GM12878 (cell line): Measurements from ENCODE around the gene PROKR1. TPM values are rescaled to one million over a fixed set of nuclear protein-coding genes. Genes with fewer than 3 reads are reported as not detected.
A peak's percentile ranks its signal among the peaks of the same experiment; 100 is the strongest.

Source experiments
- ATAC-seq: fragments of 200-7000 bp; cut with Tn5 transposase; 3 replicates; pipeline ENCODE4 v1.9.1; 2020; ENCODE audit warnings: mild to moderate bottlenecking, moderate library complexity
- BruUV-seq: library from RNA; stranded (reverse); fragments of 400-500 nt; replicated peaks from 2 replicates; lab custom pipeline; 2021; lab: Mats Ljungman, UMichigan
- CTCF ChIA-PET: fragments of 300-600 bp; sonication (Branson Sonifier 250); formaldehyde crosslinking; extraction: SDS; loops from one replicate; lab custom pipeline; 2021; ENCODE audit warnings: inconsistent platforms; lab: Yijun Ruan, JAX
- POLR2A ChIA-PET: fragments of 350-600 bp; formaldehyde crosslinking; extraction: SDS; loops from one replicate; lab custom pipeline; 2021; ENCODE audit warnings: inconsistent platforms; lab: Charles Lee
- RAD21 ChIA-PET: fragments of 300-600 bp; sonication (Branson Sonifier 250); formaldehyde crosslinking; loops from one replicate; lab custom pipeline; 2023; ENCODE audit warnings: antibody characterized with exemption; ENCODE audit not compliant: unreplicated experiment; lab: Charles Lee
- SMC1A ChIA-PET: fragments of 300-600 bp; sonication (Branson Sonifier 250); formaldehyde crosslinking; loops from one replicate; lab custom pipeline; 2023; ENCODE audit not compliant: unreplicated experiment, uncharacterized antibody; lab: Charles Lee
- DNase-seq: peaks from one replicate; pipeline ENCODE4 v3.0.0-alpha.2; 2011; ENCODE audit warnings: low read depth, low spot score
- FAIRE-seq: peaks from 3 replicates; lab custom pipeline; 2011; peaks lifted over from hg19 to GRCh38; lab: Jason Lieb, UNC
- H2AFZ ChIP-seq: 2 replicates; pipeline ENCODE4 v1.6.0; 2011; ENCODE audit warnings: low read depth, low read length, control low read depth; ENCODE audit not compliant: control insufficient read depth
- H3K27ac ChIP-seq: 2 replicates; pipeline ENCODE4 v1.5.1; 2011; ENCODE audit warnings: control low read depth; ENCODE audit not compliant: control insufficient read depth, insufficient read depth
- H3K27me3 ChIP-seq, 2 experiments: replicated peaks in 1 of 2; 2 replicates each; pipeline versions ENCODE4 v1.6.0 to v1.6.1; 2011; ENCODE audit warnings: low read length in 1 of 2; ENCODE audit not compliant: control insufficient read depth in 2 of 2, insufficient read depth in 2 of 2
- H3K36me3 ChIP-seq, 2 experiments: 2 replicates each; pipeline ENCODE4 v1.5.1; 2011; ENCODE audit warnings: low read length in 1 of 2; ENCODE audit not compliant: control insufficient read depth in 2 of 2, insufficient read depth in 2 of 2
- H3K4me1 ChIP-seq: 2 replicates; pipeline ENCODE4 v1.6.1; 2011; ENCODE audit warnings: mild to moderate bottlenecking, low read length, moderate library complexity, mixed read lengths; ENCODE audit not compliant: control insufficient read depth, insufficient read depth
- H3K4me2 ChIP-seq: 2 replicates; pipeline ENCODE4 v1.6.0; 2011; ENCODE audit warnings: control low read depth; ENCODE audit not compliant: control insufficient read depth, insufficient read depth
- H3K4me3 ChIP-seq: fragments of 200-600 bp; sonication (generic); 2 replicates; pipeline ENCODE4 v1.5.1; 2016
- H3K79me2 ChIP-seq: 2 replicates; pipeline ENCODE4 v1.6.0; 2011; ENCODE audit warnings: low read length; ENCODE audit not compliant: control insufficient read depth, insufficient read depth
- H3K9ac ChIP-seq: 2 replicates; pipeline ENCODE4 v1.8.0; 2011; ENCODE audit warnings: low read length, control low read depth, mixed read lengths; ENCODE audit not compliant: control insufficient read depth, insufficient read depth
- H3K9me3 ChIP-seq: replicated peaks from 3 replicates; pipeline ENCODE4 v1.5.1; 2011; ENCODE audit warnings: mild to moderate bottlenecking, low read length; ENCODE audit not compliant: control insufficient read depth, insufficient read depth
- H4K20me1 ChIP-seq: 2 replicates; pipeline ENCODE4 v1.6.0; 2011; ENCODE audit not compliant: control insufficient read depth, insufficient read depth
- BMI1 ChIP-seq: fragments of 450-650 bp; IDR thresholded peaks from 2 replicates; pipeline ENCODE4 v1.6.1; 2016; ENCODE audit warnings: mild to moderate bottlenecking, moderate library complexity, borderline replicate concordance
- DPF2 ChIP-seq: fragments of 450-650 bp; IDR thresholded peaks from 2 replicates; pipeline ENCODE4 v1.6.1; 2017; ENCODE audit warnings: mild to moderate bottlenecking
- KDM1A ChIP-seq: fragments of 200-600 bp; sonication (generic); IDR thresholded peaks from 2 replicates; pipeline ENCODE4 v1.6.1; 2016; ENCODE audit warnings: borderline replicate concordance
- RELB ChIP-seq: fragments of 450-650 bp; IDR thresholded peaks from 2 replicates; pipeline ENCODE4 v1.6.1; 2017; ENCODE audit warnings: low read depth, mild to moderate bottlenecking, moderate library complexity
- SMAD1 ChIP-seq: fragments of 450-650 bp; IDR thresholded peaks from 2 replicates; pipeline ENCODE4 v1.6.1; 2018; ENCODE audit warnings: mild to moderate bottlenecking, low read depth; ENCODE audit not compliant: partially characterized antibody
- SMARCA5 ChIP-seq: fragments of 450-650 bp; IDR thresholded peaks from 2 replicates; pipeline ENCODE4 v1.6.1; 2017; ENCODE audit warnings: mild to moderate bottlenecking
- TARDBP ChIP-seq: IDR thresholded peaks from 2 replicates; pipeline ENCODE4 v1.6.1; 2016; ENCODE audit warnings: borderline replicate concordance
- USF2 ChIP-seq: IDR thresholded peaks from 2 replicates; pipeline ENCODE4 v1.6.1; 2011; ENCODE audit warnings: low read depth, low read length, improper control_type of control experiment, borderline replicate concordance
- ZNF207 ChIP-seq: fragments of 450-650 bp; IDR thresholded peaks from 2 replicates; pipeline ENCODE4 v1.6.1; 2014; ENCODE audit warnings: antibody characterized with exemption, mild to moderate bottlenecking, borderline replicate concordance
- ZNF217 ChIP-seq: fragments of 450-650 bp; IDR thresholded peaks from 2 replicates; pipeline ENCODE4 v1.6.1; 2017; ENCODE audit warnings: antibody characterized with exemption, mild to moderate bottlenecking
- ZNF274 ChIP-seq: IDR thresholded peaks from one replicate; pipeline ENCODE4 v1.8.0; 2011; ENCODE audit not compliant: insufficient read length, insufficient read depth
- ZNF384 ChIP-seq: IDR thresholded peaks from 2 replicates; pipeline ENCODE4 v1.6.1; 2012; ENCODE audit warnings: low read depth, mild to moderate bottlenecking, low read length, improper control_type of control experiment, borderline replicate concordance
- ZZZ3 ChIP-seq: IDR thresholded peaks from 2 replicates; pipeline ENCODE4 v1.6.1; 2011; ENCODE audit warnings: low read depth; ENCODE audit not compliant: control insufficient read depth, insufficient read length
- WGBS: methylation state at CpG from one replicate; pipeline ENCODE4 v1.1.6; 2016; ENCODE audit warnings: low lambda C conversion rate; ENCODE audit not compliant: insufficient replicate concordance, insufficient coverage; ENCODE audit errors: missing lambda C conversion rate; 5-methylcytosine and 5-hydroxymethylcytosine counted together
- in situ Hi-C: fragments of 300-500 bp; cut with MboI; formaldehyde crosslinking; loops from 9 replicates; pipeline ENCODE4 v1.14.3; 2018; ENCODE audit warnings: mixed read lengths
- intact Hi-C: fragments of 100-400 bp; cut with micrococcal nuclease; formaldehyde crosslinking; loops from one replicate; pipeline ENCODE4 v1.14.2; 2022; ENCODE audit not compliant: unreplicated experiment
- polyA plus RNA-seq, 11 experiments: library from polyadenylated mRNA; depleted of rRNA in 4 of 11; unstranded in 6 of 11; stranded (reverse) in 5 of 11; fragments of >200 nt; fragmentation: Nextera tagmentation in 4 of 11; fragmentation: Illumina TruSeq in 1 of 11; extraction: Ambion mirVana in 4 of 11; extraction: Trizol in 1 of 11; gene quantifications; 1 replicate in 1 of 11; 2 replicates in 10 of 11; pipeline versions ENCODE4 v1.2.1 to v1.2.3, GENCODE V29; 2011 to 2016; ENCODE audit warnings: inconsistent platforms in 2 of 11, missing spikeins in 2 of 11, low read depth in 1 of 11
- total RNA-seq, 4 experiments: library from RNA; depleted of rRNA in 3 of 4; stranded (reverse); fragments of >200 nt in 3 of 4; fragmentation: Illumina TruSeq in 1 of 4; extraction: Trizol in 1 of 4; gene quantifications; 2 replicates each; pipeline versions ENCODE4 v1.2.1 to v1.2.3, GENCODE V29; 2013 to 2021
- TF ChIP-seq, protein P1 (sequence below): IDR thresholded peaks from 2 replicates; pipeline ENCODE4 v1.6.1; 2012; ENCODE audit warnings: low read length, inconsistent platforms
- TF ChIP-seq, protein P2 (sequence below): IDR thresholded peaks from 2 replicates; pipeline ENCODE4 v1.6.1; 2011; ENCODE audit warnings: borderline replicate concordance, low read depth, mild to moderate bottlenecking, moderate library complexity, low read length; ENCODE audit not compliant: insufficient read depth, poor library complexity, severe bottlenecking

The PROKR1 gene
- total and polyA plus RNA-seq, 10 of the 15 experiments (the other 5 are each of a cell fraction or from before 2014, with no cell fraction given): 0.01 to 0.02 TPM; not detected in 8

DNA sequence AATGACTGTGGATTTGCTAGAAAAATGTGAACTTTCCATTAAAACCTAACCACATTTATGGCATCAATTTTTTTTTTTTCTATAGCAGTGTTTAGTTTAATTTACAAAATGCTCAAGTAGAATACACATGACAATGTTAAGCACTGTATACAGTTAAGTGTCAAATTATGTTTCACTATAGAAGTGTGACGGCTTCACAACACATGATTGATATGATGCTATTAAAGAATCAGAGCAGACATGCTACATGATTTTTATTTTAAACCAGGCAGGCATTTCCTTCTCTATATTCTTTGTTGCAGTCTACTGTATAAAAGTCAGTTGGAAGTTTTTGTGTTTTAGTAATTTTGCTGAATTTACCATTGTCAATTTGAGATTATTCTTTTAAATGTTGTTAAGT, 43.6 kb downstream of the PROKR1 start:
- FAIRE-seq (peak; percentile 81), DNase-seq (no peak), ATAC-seq (no peak)
- intact Hi-C loops (no loop called here), in situ Hi-C loops (no loop called here)
- Histone ChIP-seq H3K4me2 (no peak overlapping the region), H3K9me3 (no peaks in the 10 kb centered on the region; the same call in 1 of the 3 replicates), H3K79me2 (no peaks in the 10 kb centered on the region), H3K27me3 (no peaks in the 10 kb centered on the region), H4K20me1 (no peaks in the 10 kb centered on the region), H3K9ac (no peak overlapping the region), H3K27ac (no peak overlapping the region), H3K36me3 (no peaks in the 10 kb centered on the region), H3K4me1 (peaks cover 31% of the 10 kb centered on the region), H3K4me3 (no peak overlapping the region), H2AFZ (no peak overlapping the region)
- no TSS peak for BruUV-seq
- POLR2A ChIA-PET: no interaction called here
- SMC1A ChIA-PET: no interaction called here
- CTCF ChIA-PET: no interaction called here
- RAD21 ChIA-PET: no interaction called here
- TF ChIP-seq USF2 (no peak), ZZZ3 (no peak), ZNF384 (no peak), DPF2 (no peak), KDM1A (no peak), RELB (no peak), TARDBP (no peak), SMARCA5 (no peak), BMI1 (no peak), ZNF274 (no peak), ZNF207 (no peak), ZNF217 (no peak), SMAD1 (no peak)
- TF ChIP-seq, protein P1, sequence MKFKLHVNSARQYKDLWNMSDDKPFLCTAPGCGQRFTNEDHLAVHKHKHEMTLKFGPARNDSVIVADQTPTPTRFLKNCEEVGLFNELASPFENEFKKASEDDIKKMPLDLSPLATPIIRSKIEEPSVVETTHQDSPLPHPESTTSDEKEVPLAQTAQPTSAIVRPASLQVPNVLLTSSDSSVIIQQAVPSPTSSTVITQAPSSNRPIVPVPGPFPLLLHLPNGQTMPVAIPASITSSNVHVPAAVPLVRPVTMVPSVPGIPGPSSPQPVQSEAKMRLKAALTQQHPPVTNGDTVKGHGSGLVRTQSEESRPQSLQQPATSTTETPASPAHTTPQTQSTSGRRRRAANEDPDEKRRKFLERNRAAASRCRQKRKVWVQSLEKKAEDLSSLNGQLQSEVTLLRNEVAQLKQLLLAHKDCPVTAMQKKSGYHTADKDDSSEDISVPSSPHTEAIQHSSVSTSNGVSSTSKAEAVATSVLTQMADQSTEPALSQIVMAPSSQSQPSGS: no peak
- TF ChIP-seq, protein P2, sequence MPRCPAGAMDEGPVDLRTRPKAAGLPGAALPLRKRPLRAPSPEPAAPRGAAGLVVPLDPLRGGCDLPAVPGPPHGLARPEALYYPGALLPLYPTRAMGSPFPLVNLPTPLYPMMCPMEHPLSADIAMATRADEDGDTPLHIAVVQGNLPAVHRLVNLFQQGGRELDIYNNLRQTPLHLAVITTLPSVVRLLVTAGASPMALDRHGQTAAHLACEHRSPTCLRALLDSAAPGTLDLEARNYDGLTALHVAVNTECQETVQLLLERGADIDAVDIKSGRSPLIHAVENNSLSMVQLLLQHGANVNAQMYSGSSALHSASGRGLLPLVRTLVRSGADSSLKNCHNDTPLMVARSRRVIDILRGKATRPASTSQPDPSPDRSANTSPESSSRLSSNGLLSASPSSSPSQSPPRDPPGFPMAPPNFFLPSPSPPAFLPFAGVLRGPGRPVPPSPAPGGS: no peak
- WGBS: 97% methylated on average over 1 of the region's 1 CpG
